Measurements from ENCODE around the gene TXNDC5.

The TXNDC5 gene

GRCh38 chr6:7910298-7910653 is 312 bp downstream of the TXNDC5 start:
- CTCF ChIA-PET: interaction anchor here (0.6 to 3.1 kb wide), 3 partner anchors 11 to 188 kb away, joined by 3 to 13 read pairs (median 11); no protein-coding TSS in a partner anchor
- H3K36me3 ChIP-seq (ENCODE audit: control insufficient read depth in 4 of 4, insufficient read depth in 4 of 4, low read length in 3 of 4): peaks cover 0 to 3% (median 0%) of the 10 kb centered on the region in 4 experiments
- H3K4me3 ChIP-seq (ENCODE audit: control insufficient read depth in 1 of 7, extremely low read depth in 1 of 7, insufficient read depth in 4 of 7, low read depth in 2 of 7, low read length in 6 of 7): peak overlapping the region; percentile 42 to 86 (median 72)
- H3K27me3 ChIP-seq (replicated peaks in 2 of 5; ENCODE audit: control insufficient read depth in 4 of 5, insufficient read depth in 5 of 5, low read length in 4 of 5): peaks cover 0 to 6% (median 0%) of the 10 kb centered on the region in 5 experiments
- H3K9me3 ChIP-seq (ENCODE audit: control extremely low read depth in 1 of 5, control insufficient read depth in 4 of 5, insufficient read depth in 2 of 5, low read depth in 1 of 5, low read length in 4 of 5): no peaks in the 10 kb centered on the region
- H3K4me1 ChIP-seq (ENCODE audit: control extremely low read depth in 1 of 4, control insufficient read depth in 4 of 4, insufficient read depth in 4 of 4, low read length in 3 of 4): peaks cover 3 to 35% (median 18%) of the 10 kb centered on the region in 4 experiments
- under 1% methylated on average over 48 of the region's 57 CpGs for WGBS (ENCODE audit: insufficient coverage)
- POLR2A ChIA-PET: no interaction called here
- peak; percentile 14 to 64 (median 52) for DNase-seq
- peak overlapping the region in 1 of 2 experiments; percentile 49 for H3K27ac ChIP-seq (ENCODE audit: insufficient read depth in 1 of 2, low read depth in 1 of 2, low read length in 2 of 2, poor library complexity in 1 of 2, severe bottlenecking in 2 of 2)

- peak overlapping the region in 1 of 2 experiments; percentile 49 for H3K27ac ChIP-seq (ENCODE audit: insufficient read depth in 1 of 2, low read depth in 1 of 2, low read length in 2 of 2, poor library complexity in 1 of 2, severe bottlenecking in 2 of 2)
- WGBS (ENCODE audit: insufficient coverage): 4% methylated on average over 43 of the region's 66 CpGs
- ChIA-PET CTCF (interaction anchor here (0.6 to 3.1 kb wide), 5 partner anchors 10 to 187 kb away, joined by 3 to 13 read pairs (median 5); no protein-coding TSS in a partner anchor), POLR2A (interaction anchor here (0.9 kb wide), 1 partner anchor 11 kb away, joined by 3 read pairs; no protein-coding TSS in a partner anchor)
- peaks cover 1 to 4% (median 3%) of the 10 kb centered on the region in 4 experiments for H3K36me3 ChIP-seq (ENCODE audit: control insufficient read depth in 4 of 4, insufficient read depth in 4 of 4, low read length in 3 of 4)
- H3K9me3 ChIP-seq (ENCODE audit: control extremely low read depth in 1 of 5, control insufficient read depth in 4 of 5, insufficient read depth in 2 of 5, low read depth in 1 of 5, low read length in 4 of 5): no peaks in the 10 kb centered on the region
- H3K27me3 ChIP-seq (replicated peaks in 2 of 5; ENCODE audit: control insufficient read depth in 4 of 5, insufficient read depth in 5 of 5, low read length in 4 of 5): peaks cover 0 to 6% (median 0%) of the 10 kb centered on the region in 5 experiments
- H3K4me1 ChIP-seq (ENCODE audit: control extremely low read depth in 1 of 4, control insufficient read depth in 4 of 4, insufficient read depth in 4 of 4, low read length in 3 of 4): peaks cover 3 to 28% (median 16%) of the 10 kb centered on the region in 4 experiments
- peak overlapping the region; percentile 42 to 86 (median 72) for H3K4me3 ChIP-seq (ENCODE audit: control insufficient read depth in 1 of 7, extremely low read depth in 1 of 7, insufficient read depth in 4 of 7, low read depth in 2 of 7, low read length in 6 of 7)
- DNase-seq: peak; percentile 14 to 37 (median 26)
Measured at GRCh38 chr6:7909323-7910276, 988 bp downstream of the TXNDC5 start.

GRCh38 chr6:7907159-7907558 is 3.4 kb downstream of the TXNDC5 start:
- no peak overlapping the region for H3K4me3 ChIP-seq (ENCODE audit: control insufficient read depth in 1 of 7, extremely low read depth in 1 of 7, insufficient read depth in 4 of 7, low read depth in 2 of 7, low read length in 6 of 7)
- H3K27me3 ChIP-seq (replicated peaks in 2 of 5; ENCODE audit: control insufficient read depth in 4 of 5, insufficient read depth in 5 of 5, low read length in 4 of 5): no peaks in the 10 kb centered on the region
- H3K4me1 ChIP-seq (ENCODE audit: control extremely low read depth in 1 of 4, control insufficient read depth in 4 of 4, insufficient read depth in 4 of 4, low read length in 3 of 4): peaks cover 3 to 22% (median 16%) of the 10 kb centered on the region in 4 experiments
- POLR2A ChIA-PET: no interaction called here
- DNase-seq: no peak
- peaks cover 9 to 29% (median 23%) of the 10 kb centered on the region in 4 experiments for H3K36me3 ChIP-seq (ENCODE audit: control insufficient read depth in 4 of 4, insufficient read depth in 4 of 4, low read length in 3 of 4)
- H3K27ac ChIP-seq (ENCODE audit: insufficient read depth in 1 of 2, low read depth in 1 of 2, low read length in 2 of 2, poor library complexity in 1 of 2, severe bottlenecking in 2 of 2): no peak overlapping the region
- 96% methylated on average over 4 of the region's 4 CpGs for WGBS (ENCODE audit: insufficient coverage)
- CTCF ChIA-PET: no interaction called here
- no peaks in the 10 kb centered on the region for H3K9me3 ChIP-seq (ENCODE audit: control extremely low read depth in 1 of 5, control insufficient read depth in 4 of 5, insufficient read depth in 2 of 5, low read depth in 1 of 5, low read length in 4 of 5)

GRCh38 chr6:7906741-7907140 is 3.8 kb downstream of the TXNDC5 start:
- H3K36me3 ChIP-seq (ENCODE audit: control insufficient read depth in 4 of 4, insufficient read depth in 4 of 4, low read length in 3 of 4): peaks cover 11 to 33% (median 25%) of the 10 kb centered on the region in 4 experiments
- H3K9me3 ChIP-seq (ENCODE audit: control extremely low read depth in 1 of 5, control insufficient read depth in 4 of 5, insufficient read depth in 2 of 5, low read depth in 1 of 5, low read length in 4 of 5): no peaks in the 10 kb centered on the region
- 95% methylated on average over 4 of the region's 4 CpGs for WGBS (ENCODE audit: insufficient coverage)
- ChIA-PET CTCF (no interaction called here), POLR2A (no interaction called here)
- peaks cover 3 to 22% (median 16%) of the 10 kb centered on the region in 4 experiments for H3K4me1 ChIP-seq (ENCODE audit: control extremely low read depth in 1 of 4, control insufficient read depth in 4 of 4, insufficient read depth in 4 of 4, low read length in 3 of 4)
- no peak overlapping the region for H3K4me3 ChIP-seq (ENCODE audit: control insufficient read depth in 1 of 7, extremely low read depth in 1 of 7, insufficient read depth in 4 of 7, low read depth in 2 of 7, low read length in 6 of 7)
- H3K27ac ChIP-seq (ENCODE audit: insufficient read depth in 1 of 2, low read depth in 1 of 2, low read length in 2 of 2, poor library complexity in 1 of 2, severe bottlenecking in 2 of 2): no peak overlapping the region
- H3K27me3 ChIP-seq (replicated peaks in 2 of 5; ENCODE audit: control insufficient read depth in 4 of 5, insufficient read depth in 5 of 5, low read length in 4 of 5): no peaks in the 10 kb centered on the region
- no peak for DNase-seq

GRCh38 chr6:7905416-7905815 is 5.2 kb downstream of the TXNDC5 start:
- Histone ChIP-seq H3K4me1 (ENCODE audit: control extremely low read depth in 1 of 4, control insufficient read depth in 4 of 4, insufficient read depth in 4 of 4, low read length in 3 of 4) (peaks cover 3 to 17% (median 14%) of the 10 kb centered on the region in 4 experiments), H3K27me3 (replicated peaks in 2 of 5; ENCODE audit: control insufficient read depth in 4 of 5, insufficient read depth in 5 of 5, low read length in 4 of 5) (no peaks in the 10 kb centered on the region), H3K27ac (ENCODE audit: insufficient read depth in 1 of 2, low read depth in 1 of 2, low read length in 2 of 2, poor library complexity in 1 of 2, severe bottlenecking in 2 of 2) (no peak overlapping the region), H3K9me3 (ENCODE audit: control extremely low read depth in 1 of 5, control insufficient read depth in 4 of 5, insufficient read depth in 2 of 5, low read depth in 1 of 5, low read length in 4 of 5) (no peaks in the 10 kb centered on the region), H3K4me3 (ENCODE audit: control insufficient read depth in 1 of 7, extremely low read depth in 1 of 7, insufficient read depth in 4 of 7, low read depth in 2 of 7, low read length in 6 of 7) (no peak overlapping the region), H3K36me3 (ENCODE audit: control insufficient read depth in 4 of 4, insufficient read depth in 4 of 4, low read length in 3 of 4) (peaks cover 13 to 46% (median 37%) of the 10 kb centered on the region in 4 experiments)
- ChIA-PET CTCF (interaction anchor here (0.7 to 2.3 kb wide), 2 partner anchors 10 to 101 kb away, joined by 3 to 13 read pairs; no protein-coding TSS in a partner anchor), POLR2A (no interaction called here)
- WGBS (ENCODE audit: insufficient coverage): 86% methylated on average over 1 of the region's 2 CpGs
- DNase-seq: no peak

GRCh38 chr6:7904654-7905319 is 5.8 kb downstream of the TXNDC5 start:
- no peak overlapping the region for H3K4me3 ChIP-seq (ENCODE audit: control insufficient read depth in 1 of 7, extremely low read depth in 1 of 7, insufficient read depth in 4 of 7, low read depth in 2 of 7, low read length in 6 of 7)
- ChIA-PET CTCF (interaction anchor here (0.7 to 2.3 kb wide), 2 partner anchors 9 to 101 kb away, joined by 3 to 13 read pairs; no protein-coding TSS in a partner anchor), POLR2A (no interaction called here)
- peaks cover 3 to 17% (median 13%) of the 10 kb centered on the region in 4 experiments for H3K4me1 ChIP-seq (ENCODE audit: control extremely low read depth in 1 of 4, control insufficient read depth in 4 of 4, insufficient read depth in 4 of 4, low read length in 3 of 4)
- H3K36me3 ChIP-seq (ENCODE audit: control insufficient read depth in 4 of 4, insufficient read depth in 4 of 4, low read length in 3 of 4): peaks cover 13 to 53% (median 43%) of the 10 kb centered on the region in 4 experiments
- H3K27ac ChIP-seq (ENCODE audit: insufficient read depth in 1 of 2, low read depth in 1 of 2, low read length in 2 of 2, poor library complexity in 1 of 2, severe bottlenecking in 2 of 2): no peak overlapping the region
- no peaks in the 10 kb centered on the region for H3K27me3 ChIP-seq (replicated peaks in 2 of 5; ENCODE audit: control insufficient read depth in 4 of 5, insufficient read depth in 5 of 5, low read length in 4 of 5)
- WGBS (ENCODE audit: insufficient coverage): 98% methylated on average over 4 of the region's 5 CpGs
- no peak for DNase-seq
- no peaks in the 10 kb centered on the region for H3K9me3 ChIP-seq (ENCODE audit: control extremely low read depth in 1 of 5, control insufficient read depth in 4 of 5, insufficient read depth in 2 of 5, low read depth in 1 of 5, low read length in 4 of 5)

Measured in common myeloid progenitor, CD34-positive (primary cell).